NCI-H82 (cell line): Measurements from ENCODE around the gene YWHAH.
"Not testable (repeated sequence)": the region's sequence is repeated elsewhere in the genome, so short reads cannot be mapped to it uniquely, and the experiment has no call there.

Experiments
- DNase-seq: peaks from one replicate; lab custom pipeline; 2025; lab: John Stamatoyannopoulos, UW

The YWHAH gene

DNA sequence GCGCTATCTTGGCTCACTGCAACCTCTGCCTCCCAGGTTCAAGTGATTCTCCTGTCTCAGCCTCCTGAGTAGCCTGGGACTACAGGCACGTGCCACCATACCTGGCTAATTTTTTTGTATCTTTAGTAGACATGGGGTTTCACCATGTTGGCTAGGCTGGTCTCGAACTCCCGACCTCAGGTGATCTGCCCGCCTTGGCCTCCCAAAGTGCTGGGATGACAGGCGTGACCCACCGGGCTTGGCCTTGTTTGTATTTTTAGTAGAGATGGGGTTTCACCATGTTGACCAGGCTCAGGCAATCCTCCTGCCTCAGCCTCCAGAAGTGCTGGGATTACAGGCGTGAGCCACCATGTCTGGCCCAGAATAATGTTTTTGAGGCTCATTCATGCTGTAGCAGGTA lies 37.6 kb downstream of the YWHAH start:
- not testable (repeated sequence) for DNase-seq

GRCh38 chr22:31983911-31984656 lies 39.7 kb downstream of the YWHAH start:
- DNase-seq = no peak

DNA sequence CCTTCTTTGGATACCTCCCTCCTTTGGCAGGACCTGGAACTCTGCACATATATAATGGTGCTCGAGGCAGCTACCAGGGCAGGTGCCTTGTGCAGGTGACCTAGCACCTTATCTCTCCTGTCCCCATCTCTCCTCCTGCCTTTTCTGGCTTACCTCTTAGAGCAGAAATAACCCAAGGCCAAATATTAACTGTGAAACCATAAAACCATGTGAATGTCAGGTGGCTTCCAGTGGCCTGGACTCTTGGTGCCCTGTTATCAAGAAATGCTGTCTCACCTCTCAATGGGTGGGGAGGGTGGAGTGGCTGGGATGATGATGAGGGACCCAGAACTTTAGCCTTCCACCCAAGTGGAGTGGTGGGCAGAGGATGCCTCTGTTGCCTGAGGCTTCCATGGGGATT lies 42.9 kb downstream of the YWHAH start:
- DNase-seq = no peak

- no peak for DNase-seq
These were observed 46.9 kb downstream of the YWHAH start for GRCh38 chr22:31991102-31991839.

GRCh38 chr22:31995046-31995445 lies 50.7 kb downstream of the YWHAH start:
- peak; percentile 3 for DNase-seq

DNA sequence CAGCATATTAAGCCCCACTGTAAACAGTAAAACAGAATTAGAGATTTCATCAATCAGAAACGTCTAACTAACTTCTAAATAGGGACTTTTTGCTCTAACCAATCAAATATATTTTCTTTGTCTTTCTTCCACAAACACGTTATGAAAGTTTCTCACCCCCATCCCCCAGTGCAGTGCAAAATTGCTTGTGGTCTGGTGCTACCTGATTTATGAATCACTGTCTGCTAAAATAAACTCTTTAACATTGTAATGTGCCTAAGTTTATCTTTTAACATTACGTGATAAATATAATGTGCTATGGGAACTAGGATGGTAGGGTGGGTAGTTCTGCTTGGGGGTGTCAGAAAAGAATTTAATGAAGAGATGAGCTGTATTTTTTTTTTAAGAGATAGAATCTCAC lies 51.5 kb downstream of the YWHAH start:
- DNase-seq = no peak

- no peak for DNase-seq
These were observed 54.5 kb downstream of the YWHAH start for GRCh38 chr22:31998784-31999385.

DNA sequence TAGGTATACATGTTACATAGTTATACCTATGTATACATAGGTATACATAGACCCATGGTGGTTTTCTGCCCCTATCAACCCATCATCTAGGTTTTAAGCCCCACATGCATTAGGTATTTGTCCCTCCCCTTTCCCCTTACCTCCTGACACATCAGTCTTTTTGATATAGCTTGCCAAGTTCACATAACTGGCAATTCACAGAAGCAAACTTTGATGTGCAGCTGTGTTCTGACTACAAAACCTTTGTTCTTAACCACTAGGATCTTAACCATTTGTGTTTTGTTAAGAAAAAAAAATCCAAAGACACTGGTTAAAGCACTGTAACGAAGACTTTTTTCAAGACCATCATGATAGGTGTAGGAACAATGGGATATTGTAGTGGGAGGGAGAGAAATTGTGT lies 55.8 kb downstream of the YWHAH start:
- DNase-seq = no peak

- DNase-seq = no peak
These were observed 61.1 kb downstream of the YWHAH start for GRCh38 chr22:32005453-32005852.
